Hippocampal formation (tissue), 2 donors: Measurements from ENCODE around the gene HVCN1.

Experiments used
- DNase-seq, 2 donors: peaks; one replicate each; lab custom pipeline; 2025; lab: John Stamatoyannopoulos, UW

The HVCN1 gene

GRCh38 chr12:110616471-110617115, 72.3 kb downstream of the HVCN1 start:
- DNase-seq, result no peak

- no peak for DNase-seq
Observed at GRCh38 chr12:110615171-110615570, 73.7 kb downstream of the HVCN1 start.

DNA sequence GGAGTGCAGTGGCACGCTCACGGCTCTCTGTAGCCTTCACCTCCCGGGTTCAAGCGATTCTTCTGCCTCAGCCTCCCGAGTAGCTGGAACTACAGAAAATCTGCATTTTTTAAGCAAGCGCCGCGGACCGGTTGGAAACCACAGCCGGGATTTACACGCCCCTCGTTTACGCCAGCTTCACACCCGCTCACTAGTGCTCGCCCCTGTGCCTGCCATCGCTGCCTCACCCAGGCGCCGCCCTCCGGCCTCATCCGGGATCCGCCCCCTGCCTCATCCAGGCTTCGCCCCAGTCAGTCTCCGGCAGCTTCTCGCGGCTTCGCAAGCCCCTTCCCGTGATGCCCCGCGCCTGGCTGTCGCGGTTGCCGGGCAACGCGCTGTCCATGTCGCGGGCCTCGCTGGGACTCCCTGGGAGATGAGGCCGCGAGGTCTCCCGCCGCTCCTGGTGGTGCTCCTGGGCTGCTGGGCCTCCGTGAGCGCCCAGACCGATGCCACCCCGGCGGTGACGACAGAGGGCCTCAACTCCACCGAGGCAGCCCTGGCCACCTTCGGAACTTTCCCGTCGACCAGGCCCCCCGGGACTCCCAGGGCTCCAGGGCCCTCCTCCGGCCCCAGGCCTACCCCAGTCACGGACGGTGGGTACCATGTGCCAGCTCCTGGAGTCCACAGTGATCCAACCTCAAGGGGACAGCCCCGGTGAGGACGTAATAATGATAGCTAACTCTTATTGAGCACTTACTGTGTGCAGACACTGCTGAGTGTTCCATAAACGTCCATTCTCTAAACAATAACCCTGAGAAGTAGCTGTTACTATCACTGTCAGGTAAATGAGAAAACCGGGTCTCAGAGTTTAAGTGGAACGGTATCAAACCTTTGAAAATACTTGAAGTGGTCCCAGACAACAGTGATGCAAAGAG, 74.9 kb downstream of the HVCN1 start, which contains the start of gene TCTN1:
Gene TCTN1, plus strand, starts transcription at position 359 of the 914 bp plus-strand sequence. Its CDS starts 54 bp downstream, at position 413.
- peak; percentile 94 to 96 for DNase-seq

- DNase-seq, result no peak
Observed at GRCh38 chr12:110613071-110613770, 75.7 kb downstream of the HVCN1 start.

DNA sequence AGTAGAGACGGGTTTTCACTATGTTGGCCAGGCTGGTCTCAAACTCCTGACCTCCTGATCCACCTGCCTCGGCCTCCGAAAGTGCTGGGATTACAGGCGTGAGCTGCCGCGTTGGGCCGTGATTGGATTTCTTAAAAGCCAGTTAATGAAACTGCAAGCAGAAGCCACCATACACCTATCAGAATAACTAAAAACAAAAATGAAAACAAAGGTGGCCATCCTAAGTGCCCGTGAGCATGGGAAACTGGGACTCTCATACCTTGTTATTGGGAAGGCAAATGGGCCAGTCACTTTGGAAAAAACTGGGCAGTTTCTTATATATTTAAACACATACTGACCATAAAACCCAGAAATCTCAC, 82.7 kb downstream of the HVCN1 start:
- no peak for DNase-seq

GRCh38 chr12:110602085-110602814, 86.7 kb downstream of the HVCN1 start:
- peak in 1 of 2 donors; percentile 42 for DNase-seq

- DNase-seq, result peak in 1 of 2 donors; percentile 78
Observed at GRCh38 chr12:110600254-110600653, 88.7 kb downstream of the HVCN1 start.

- no peak for DNase-seq
Observed at GRCh38 chr12:110599334-110599733, 89.6 kb downstream of the HVCN1 start.
